Osteocyte (in vitro differentiated cells): ENCODE measurements around the gene SMURF1. TPM values are rescaled to one million over a fixed set of nuclear protein-coding genes. Genes with fewer than 3 reads are reported as not detected.
A peak's percentile ranks its signal among the peaks of the same experiment; 100 is the strongest.

Experiments
- DNase-seq: peaks from one replicate; pipeline ENCODE4 v3.0.0; 2021; ENCODE audit warnings: mixed read lengths; ENCODE audit not compliant: unreplicated experiment; ENCODE audit errors: extremely low spot score
- H3K27ac Mint-ChIP-seq: one replicate; pipeline ENCODE4 v1.8.0; 2021; ENCODE audit warnings: mild to moderate bottlenecking, mixed read lengths; ENCODE audit not compliant: unreplicated experiment
- H3K27me3 Mint-ChIP-seq: one replicate; pipeline ENCODE4 v1.8.0; 2021; ENCODE audit warnings: mixed read lengths; ENCODE audit not compliant: unreplicated experiment
- H3K36me3 Mint-ChIP-seq: one replicate; pipeline ENCODE4 v1.8.0; 2021; ENCODE audit warnings: mixed read lengths; ENCODE audit not compliant: unreplicated experiment
- H3K4me1 Mint-ChIP-seq: one replicate; pipeline ENCODE4 v1.8.0; 2021; ENCODE audit warnings: mixed read lengths; ENCODE audit not compliant: unreplicated experiment
- H3K4me3 Mint-ChIP-seq: one replicate; pipeline ENCODE4 v1.8.0; 2021; ENCODE audit warnings: mild to moderate bottlenecking, moderate library complexity, mixed read lengths; ENCODE audit not compliant: unreplicated experiment
- H3K9me3 Mint-ChIP-seq: one replicate; pipeline ENCODE4 v1.8.0; 2021; ENCODE audit warnings: mixed read lengths; ENCODE audit not compliant: unreplicated experiment
- total RNA-seq: library from RNA; stranded (reverse); gene quantifications from 2 replicates; pipeline ENCODE4 v1.2.1, GENCODE V29; 2021
- TF ChIP-seq, protein P1 (sequence below): fragments of 200-600 bp; sonication (generic); IDR thresholded peaks from 2 replicates; pipeline ENCODE4 v1.5.0; 2021; ENCODE audit warnings: antibody characterized with exemption, mild to moderate bottlenecking, moderate library complexity

Gene SMURF1
- total RNA-seq, 1 donor from 2014 or later: 24.1 TPM

DNA sequence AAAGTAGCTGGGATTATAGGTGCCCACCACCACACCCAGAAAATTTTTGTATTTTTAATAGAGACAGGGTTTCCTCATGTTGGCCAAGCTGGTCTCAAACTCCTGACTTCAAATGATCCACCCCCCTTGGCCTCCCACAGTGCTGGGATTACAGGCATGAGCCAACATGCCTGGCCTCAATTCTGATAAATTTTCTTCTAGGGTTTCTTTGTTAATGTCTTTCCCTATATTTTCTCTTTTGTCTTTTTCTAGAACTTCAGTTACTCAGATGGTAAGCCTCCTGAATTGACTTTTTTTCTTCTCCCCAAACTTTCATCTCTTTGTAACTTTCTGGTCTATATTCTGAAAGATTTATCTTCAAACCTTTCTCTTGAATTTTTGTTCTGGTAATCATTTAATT, 12.7 kb upstream of the SMURF1 start:
- peak; percentile 15 for DNase-seq
- no peaks in the 10 kb centered on the region for H3K36me3 Mint-ChIP-seq
- H3K27me3 Mint-ChIP-seq: peaks cover 29% of the 10 kb centered on the region
- H3K27ac Mint-ChIP-seq: no peak overlapping the region
- TF ChIP-seq, protein P1, sequence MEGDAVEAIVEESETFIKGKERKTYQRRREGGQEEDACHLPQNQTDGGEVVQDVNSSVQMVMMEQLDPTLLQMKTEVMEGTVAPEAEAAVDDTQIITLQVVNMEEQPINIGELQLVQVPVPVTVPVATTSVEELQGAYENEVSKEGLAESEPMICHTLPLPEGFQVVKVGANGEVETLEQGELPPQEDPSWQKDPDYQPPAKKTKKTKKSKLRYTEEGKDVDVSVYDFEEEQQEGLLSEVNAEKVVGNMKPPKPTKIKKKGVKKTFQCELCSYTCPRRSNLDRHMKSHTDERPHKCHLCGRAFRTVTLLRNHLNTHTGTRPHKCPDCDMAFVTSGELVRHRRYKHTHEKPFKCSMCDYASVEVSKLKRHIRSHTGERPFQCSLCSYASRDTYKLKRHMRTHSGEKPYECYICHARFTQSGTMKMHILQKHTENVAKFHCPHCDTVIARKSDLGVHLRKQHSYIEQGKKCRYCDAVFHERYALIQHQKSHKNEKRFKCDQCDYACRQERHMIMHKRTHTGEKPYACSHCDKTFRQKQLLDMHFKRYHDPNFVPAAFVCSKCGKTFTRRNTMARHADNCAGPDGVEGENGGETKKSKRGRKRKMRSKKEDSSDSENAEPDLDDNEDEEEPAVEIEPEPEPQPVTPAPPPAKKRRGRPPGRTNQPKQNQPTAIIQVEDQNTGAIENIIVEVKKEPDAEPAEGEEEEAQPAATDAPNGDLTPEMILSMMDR: no peak
- no peak overlapping the region for H3K4me3 Mint-ChIP-seq
- H3K4me1 Mint-ChIP-seq: no peaks in the 10 kb centered on the region
- peaks cover 3% of the 10 kb centered on the region for H3K9me3 Mint-ChIP-seq

DNA sequence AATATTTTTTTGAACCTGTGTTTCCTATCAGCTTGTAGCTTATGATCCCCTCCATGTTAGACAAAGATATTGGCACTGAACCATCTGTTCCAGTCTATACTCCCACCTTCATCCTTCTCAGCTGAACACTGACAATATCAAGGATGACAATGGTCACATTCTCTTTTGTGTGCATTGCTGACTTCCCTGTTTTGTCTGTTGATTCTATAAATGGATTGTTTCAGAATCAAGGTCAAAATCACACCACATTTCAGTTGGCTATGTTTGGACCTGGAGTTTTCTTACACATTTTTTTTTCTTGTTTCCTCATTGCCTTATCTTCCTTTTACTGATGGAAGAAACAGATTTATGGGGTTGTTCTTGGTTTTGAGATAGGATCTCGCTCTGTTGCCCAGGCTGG, 11.3 kb upstream of the SMURF1 start:
- no peak overlapping the region for H3K27ac Mint-ChIP-seq
- H3K4me3 Mint-ChIP-seq: no peak overlapping the region
- H3K9me3 Mint-ChIP-seq: peaks cover 3% of the 10 kb centered on the region
- no peaks in the 10 kb centered on the region for H3K4me1 Mint-ChIP-seq
- H3K36me3 Mint-ChIP-seq: no peaks in the 10 kb centered on the region
- H3K27me3 Mint-ChIP-seq: peaks cover 24% of the 10 kb centered on the region
- TF ChIP-seq, protein P1: no peak
- no peak for DNase-seq

DNA sequence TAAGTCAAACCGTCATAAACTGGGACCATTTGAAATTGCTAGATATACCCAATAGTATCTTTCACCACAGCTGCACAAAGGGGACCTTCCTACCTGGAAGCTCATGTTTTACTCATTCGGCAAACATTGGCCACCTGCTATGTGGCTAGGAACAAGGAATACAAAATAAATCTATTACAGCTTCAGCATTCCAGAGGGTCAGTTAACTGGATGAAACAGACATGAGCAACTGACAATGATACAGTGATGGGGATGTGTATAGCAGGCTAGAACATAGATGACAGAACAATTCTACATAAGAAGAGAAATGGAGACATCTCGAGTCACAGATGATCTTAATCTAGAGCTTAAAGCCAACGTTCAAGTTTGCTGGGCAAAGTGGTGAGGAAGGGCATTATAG, 3.1 kb upstream of the SMURF1 start:
- H3K9me3 Mint-ChIP-seq: no peaks in the 10 kb centered on the region
- no peak overlapping the region for H3K4me3 Mint-ChIP-seq
- TF ChIP-seq, protein P1: no peak
- H3K4me1 Mint-ChIP-seq: peaks cover 8% of the 10 kb centered on the region
- H3K27me3 Mint-ChIP-seq: no peaks in the 10 kb centered on the region
- DNase-seq: no peak
- H3K36me3 Mint-ChIP-seq: no peaks in the 10 kb centered on the region
- H3K27ac Mint-ChIP-seq: no peak overlapping the region

- Mint-ChIP-seq H3K27ac (peak overlapping the region; percentile 96), H3K9me3 (no peaks in the 10 kb centered on the region), H3K4me3 (peak overlapping the region; percentile 84), H3K36me3 (no peaks in the 10 kb centered on the region), H3K4me1 (peaks cover 41% of the 10 kb centered on the region), H3K27me3 (no peaks in the 10 kb centered on the region)
- TF ChIP-seq, protein P1: no peak
- no peak for DNase-seq
Observed at GRCh38 chr7:99143521-99143852, 421 bp downstream of the SMURF1 start.

GRCh38 chr7:99142727-99143520, 984 bp downstream of the SMURF1 start:
- Mint-ChIP-seq H3K4me1 (peaks cover 47% of the 10 kb centered on the region), H3K27ac (peak overlapping the region; percentile 96)

More at GRCh38 chr7:99142727-99143520, 984 bp downstream of the SMURF1 start:
- H3K9me3 Mint-ChIP-seq: no peaks in the 10 kb centered on the region
- no peaks in the 10 kb centered on the region for H3K27me3 Mint-ChIP-seq
- peak; percentile 98 for DNase-seq
- TF ChIP-seq, protein P1: no peak
- no peaks in the 10 kb centered on the region for H3K36me3 Mint-ChIP-seq
- peak overlapping the region; percentile 84 for H3K4me3 Mint-ChIP-seq
